ENCODE data around the gene TIMP2.

GRCh38 chr17:78969865-78970264 is 44.7 kb upstream of the TIMP2 start:
- TF ChIP-seq CTCF (IDR thresholded peaks at IDR 0.05; ENCODE audit: low read depth, low read length) (no peak), EZH2phosphoT487 (IDR thresholded peaks at IDR 0.05; ENCODE audit: low read depth) (no peak)

Data from OCI-LY3 (cell line).